Retina (tissue), 1 donor: ENCODE data around the gene DAD1.
"Not testable (repeated sequence)": the region's sequence is repeated elsewhere in the genome, so short reads cannot be mapped to it uniquely, and the experiment has no call there.

Source experiments
- DNase-seq: peaks from one replicate; pipeline ENCODE4 v3.0.0-alpha.2; 2016

The DAD1 gene

DNA sequence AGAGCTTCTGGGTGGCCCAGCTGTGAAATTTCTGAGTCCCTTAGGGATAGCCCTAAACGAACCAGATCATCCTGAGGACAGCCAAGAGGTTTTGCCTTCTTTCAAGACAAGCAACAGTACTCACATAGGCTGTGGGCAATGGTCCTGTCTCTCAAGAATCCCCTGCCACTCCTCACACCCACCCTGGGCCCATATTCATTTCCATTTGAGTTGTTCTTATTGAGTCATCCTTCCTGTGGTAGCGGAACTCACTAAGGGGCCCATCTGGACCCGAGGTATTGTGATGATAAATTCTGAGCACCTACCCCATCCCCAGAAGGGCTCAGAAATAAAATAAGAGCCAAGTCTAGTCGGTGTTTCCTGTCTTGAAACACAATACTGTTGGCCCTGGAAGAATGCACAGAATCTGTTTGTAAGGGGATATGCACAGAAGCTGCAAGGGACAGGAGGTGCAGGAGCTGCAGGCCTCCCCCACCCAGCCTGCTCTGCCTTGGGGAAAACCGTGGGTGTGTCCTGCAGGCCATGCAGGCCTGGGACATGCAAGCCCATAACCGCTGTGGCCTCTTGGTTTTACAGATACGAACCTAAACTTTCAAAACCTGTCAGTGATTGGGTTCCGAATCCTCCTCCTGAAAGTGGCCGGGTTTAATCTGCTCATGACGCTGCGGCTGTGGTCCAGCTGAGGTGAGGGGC lies 38.9 kb downstream of the DAD1 start:
- DNase-seq = no peak

DNA sequence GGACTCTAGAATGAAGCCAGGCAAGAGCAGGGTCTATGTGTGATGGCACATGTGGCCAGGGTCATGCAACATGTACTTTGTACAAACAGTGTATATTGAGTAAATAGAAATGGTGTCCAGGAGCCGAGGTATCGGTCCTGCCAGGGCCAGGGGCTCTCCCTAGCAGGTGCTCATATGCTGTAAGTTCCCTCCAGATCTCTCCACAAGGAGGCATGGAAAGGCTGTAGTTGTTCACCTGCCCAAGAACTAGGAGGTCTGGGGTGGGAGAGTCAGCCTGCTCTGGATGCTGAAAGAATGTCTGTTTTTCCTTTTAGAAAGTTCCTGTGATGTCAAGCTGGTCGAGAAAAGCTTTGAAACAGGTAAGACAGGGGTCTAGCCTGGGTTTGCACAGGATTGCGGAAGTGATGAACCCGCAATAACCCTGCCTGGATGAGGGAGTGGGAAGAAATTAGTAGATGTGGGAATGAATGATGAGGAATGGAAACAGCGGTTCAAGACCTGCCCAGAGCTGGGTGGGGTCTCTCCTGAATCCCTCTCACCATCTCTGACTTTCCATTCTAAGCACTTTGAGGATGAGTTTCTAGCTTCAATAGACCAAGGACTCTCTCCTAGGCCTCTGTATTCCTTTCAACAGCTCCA lies 39.6 kb downstream of the DAD1 start:
- DNase-seq = no peak

DNA sequence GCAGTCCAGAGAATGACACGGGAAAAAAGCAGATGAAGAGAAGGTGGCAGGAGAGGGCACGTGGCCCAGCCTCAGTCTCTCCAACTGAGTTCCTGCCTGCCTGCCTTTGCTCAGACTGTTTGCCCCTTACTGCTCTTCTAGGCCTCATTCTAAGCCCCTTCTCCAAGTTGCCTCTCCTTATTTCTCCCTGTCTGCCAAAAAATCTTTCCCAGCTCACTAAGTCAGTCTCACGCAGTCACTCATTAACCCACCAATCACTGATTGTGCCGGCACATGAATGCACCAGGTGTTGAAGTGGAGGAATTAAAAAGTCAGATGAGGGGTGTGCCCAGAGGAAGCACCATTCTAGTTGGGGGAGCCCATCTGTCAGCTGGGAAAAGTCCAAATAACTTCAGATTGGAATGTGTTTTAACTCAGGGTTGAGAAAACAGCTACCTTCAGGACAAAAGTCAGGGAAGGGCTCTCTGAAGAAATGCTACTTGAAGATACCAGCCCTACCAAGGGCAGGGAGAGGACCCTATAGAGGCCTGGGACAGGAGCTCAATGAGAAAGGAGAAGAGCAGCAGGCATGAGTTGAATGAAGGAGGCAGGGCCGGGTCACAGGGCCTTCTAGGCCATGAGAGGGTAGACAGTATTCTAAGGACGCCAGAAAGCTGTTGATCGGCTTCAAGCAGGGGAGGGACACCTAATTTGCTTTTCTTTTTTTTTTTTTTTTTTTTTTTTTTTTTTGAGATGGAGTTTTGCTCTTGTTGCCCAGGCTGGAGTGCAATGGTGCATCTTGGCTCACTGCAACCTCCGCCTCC lies 40.9 kb downstream of the DAD1 start:
- no peak for DNase-seq

DNA sequence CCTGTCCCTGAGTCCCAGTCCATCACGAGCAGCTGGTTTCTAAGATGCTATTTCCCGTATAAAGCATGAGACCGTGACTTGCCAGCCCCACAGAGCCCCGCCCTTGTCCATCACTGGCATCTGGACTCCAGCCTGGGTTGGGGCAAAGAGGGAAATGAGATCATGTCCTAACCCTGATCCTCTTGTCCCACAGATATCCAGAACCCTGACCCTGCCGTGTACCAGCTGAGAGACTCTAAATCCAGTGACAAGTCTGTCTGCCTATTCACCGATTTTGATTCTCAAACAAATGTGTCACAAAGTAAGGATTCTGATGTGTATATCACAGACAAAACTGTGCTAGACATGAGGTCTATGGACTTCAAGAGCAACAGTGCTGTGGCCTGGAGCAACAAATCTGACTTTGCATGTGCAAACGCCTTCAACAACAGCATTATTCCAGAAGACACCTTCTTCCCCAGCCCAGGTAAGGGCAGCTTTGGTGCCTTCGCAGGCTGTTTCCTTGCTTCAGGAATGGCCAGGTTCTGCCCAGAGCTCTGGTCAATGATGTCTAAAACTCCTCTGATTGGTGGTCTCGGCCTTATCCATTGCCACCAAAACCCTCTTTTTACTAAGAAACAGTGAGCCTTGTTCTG lies 41.6 kb downstream of the DAD1 start:
- DNase-seq = no peak

DNA sequence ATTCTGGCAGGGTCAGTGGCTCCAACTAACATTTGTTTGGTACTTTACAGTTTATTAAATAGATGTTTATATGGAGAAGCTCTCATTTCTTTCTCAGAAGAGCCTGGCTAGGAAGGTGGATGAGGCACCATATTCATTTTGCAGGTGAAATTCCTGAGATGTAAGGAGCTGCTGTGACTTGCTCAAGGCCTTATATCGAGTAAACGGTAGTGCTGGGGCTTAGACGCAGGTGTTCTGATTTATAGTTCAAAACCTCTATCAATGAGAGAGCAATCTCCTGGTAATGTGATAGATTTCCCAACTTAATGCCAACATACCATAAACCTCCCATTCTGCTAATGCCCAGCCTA lies 42.3 kb downstream of the DAD1 start:
- DNase-seq = no peak

DNA sequence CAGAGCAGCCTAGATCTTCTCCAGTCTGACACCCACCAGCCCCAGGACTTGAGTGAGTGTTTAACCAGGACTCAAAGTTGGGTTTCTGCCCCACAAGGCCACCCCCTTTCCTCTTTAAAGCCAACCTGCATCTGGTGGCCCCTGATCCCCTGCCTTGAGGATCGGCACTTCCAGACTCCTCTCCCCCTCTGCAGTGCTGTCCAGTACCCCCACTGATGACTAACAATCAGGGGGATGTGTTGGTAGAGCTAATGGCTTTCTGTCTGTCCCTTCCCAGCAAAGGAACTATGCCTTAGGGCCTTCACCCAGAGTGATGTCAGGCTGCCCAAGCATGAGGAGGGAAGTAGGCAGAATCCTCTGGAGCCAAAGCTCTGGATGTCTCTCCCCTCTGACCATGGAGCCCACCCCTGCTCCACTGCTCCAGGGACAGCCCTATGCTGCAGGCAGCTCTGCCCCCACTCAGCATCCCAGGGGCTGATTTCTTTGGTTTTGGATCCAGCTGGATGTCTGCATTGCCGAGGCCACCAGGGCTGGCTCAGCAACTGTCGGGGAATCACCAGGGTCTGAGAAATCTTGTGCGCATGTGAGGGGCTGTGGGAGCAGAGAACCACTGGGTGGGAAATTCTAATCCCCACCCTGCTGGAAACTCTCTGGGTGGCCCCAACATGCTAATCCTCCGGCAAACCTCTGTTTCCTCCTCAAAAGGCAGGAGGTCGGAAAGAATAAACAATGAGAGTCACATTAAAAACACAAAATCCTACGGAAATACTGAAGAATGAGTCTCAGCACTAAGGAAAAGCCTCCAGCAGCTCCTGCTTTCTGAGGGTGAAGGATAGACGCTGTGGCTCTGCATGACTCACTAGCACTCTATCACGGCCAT lies 42.9 kb downstream of the DAD1 start:
- no peak for DNase-seq

DNA sequence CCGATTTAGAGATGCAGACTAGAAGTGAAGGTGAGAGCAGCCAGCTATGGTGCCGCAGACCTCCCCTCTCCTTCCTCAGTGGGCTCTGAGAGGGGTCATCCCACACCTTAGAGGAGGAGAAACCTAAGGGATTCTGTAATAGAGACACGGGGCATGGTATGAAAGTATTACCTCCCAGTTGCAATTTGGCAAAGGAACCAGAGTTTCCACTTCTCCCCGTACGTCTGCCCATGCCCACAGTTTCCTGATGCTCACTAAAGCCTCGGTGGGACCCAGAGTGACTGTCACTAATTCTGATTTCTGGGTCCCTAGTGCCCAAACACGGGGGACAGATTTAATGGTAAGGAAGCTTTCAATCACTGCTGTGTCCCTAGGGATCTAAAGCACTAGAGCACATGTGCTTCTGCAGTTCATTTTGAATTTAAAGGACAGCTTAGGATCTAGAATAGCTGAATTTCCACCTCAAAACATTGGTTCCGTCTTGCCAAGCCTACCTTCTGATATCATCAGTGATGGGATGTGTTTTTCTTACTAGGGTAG lies 44.1 kb downstream of the DAD1 start:
- no peak for DNase-seq

DNA sequence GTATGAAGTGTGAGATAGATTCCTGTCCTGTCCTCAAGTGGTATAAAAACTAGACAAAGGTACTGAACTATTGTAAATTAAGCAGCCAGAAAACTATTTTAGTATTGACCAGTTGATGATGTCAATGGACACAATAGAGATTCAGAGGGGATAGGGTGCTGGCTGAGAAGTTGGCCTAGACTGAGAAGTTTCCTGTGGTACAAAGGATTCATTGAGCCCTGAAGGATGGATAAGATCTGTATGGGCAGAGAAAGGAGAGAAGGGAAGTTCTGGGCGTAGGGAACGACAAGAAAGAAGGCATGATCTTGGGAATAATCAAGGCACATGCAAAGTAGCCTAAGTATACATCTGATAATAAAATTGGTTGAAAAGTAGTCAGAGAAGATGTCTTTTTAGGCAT lies 44.6 kb downstream of the DAD1 start:
- no peak for DNase-seq

DNA sequence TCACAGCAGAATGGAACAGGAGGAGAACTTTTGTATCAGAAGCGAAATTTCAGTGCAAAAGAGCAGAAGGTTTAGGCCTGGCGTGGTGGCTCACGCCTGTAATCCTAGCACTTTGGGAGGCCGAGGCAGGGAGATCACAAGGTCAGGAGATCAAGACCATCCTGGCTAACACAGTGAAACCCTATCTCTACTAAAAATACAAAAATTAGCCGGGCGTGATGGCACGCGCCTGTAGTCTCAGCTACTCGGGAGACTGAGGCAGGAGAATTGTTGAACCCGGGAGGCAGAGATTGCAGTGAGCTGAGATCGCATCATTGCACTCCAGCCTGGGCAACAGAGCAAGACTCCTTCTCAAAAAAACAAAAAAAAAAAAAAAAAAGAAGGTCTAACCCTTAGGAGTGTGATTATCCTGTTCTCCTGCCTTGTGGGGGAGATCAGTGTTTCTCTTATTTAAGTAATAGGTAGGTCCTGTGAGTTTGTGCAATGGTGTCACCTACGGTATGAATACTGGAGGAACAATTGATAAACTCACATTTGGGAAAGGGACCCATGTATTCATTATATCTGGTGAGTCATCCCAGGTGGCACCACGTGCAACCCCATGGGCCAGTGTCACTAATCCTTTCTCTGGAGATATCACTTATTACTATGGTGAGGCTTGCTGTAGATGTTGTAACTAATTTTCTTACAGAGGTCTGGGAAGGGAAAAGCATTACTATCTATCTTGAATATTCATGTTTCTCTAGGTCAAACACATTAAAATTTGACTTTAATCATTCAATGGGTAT lies 45.3 kb downstream of the DAD1 start:
- DNase-seq = not testable (repeated sequence)

DNA sequence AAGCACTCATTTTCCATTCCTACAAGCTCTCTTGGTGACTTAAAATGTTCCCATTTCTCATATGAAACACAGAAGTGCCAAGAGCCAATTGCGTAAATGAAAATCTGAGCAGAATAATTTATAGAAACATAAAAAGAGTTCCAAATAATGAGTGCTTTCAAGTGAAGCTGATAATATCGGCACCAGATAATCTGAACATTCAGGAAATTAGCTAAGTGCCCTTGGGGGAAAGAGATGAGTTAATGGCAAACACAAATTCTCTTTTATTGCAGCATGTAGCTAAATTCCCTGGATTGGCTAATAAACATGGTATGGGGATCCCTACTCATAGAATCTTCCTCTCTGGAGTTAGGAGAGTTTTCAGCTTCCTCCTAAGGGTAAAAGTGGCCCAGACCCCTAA lies 46.7 kb downstream of the DAD1 start:
- no peak for DNase-seq

DNA sequence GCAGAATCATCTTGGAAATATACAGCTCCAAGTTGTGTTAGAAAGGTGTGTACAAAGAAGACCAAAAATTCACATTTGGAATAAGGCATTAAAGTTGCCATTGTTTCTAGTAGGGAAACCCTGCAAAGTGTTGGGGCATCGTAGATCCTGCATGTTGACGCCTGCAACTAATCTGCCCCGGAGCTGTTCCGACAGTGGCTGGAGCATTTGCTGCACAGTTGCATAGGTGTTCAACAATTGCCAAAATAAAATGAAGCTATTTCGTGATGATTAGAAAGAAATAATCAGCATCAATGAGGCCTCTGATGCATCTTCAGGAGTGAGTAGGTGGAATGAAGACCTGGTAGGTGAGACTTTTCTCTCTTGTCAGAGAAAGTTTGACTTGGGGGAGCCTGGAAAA lies 47.3 kb downstream of the DAD1 start:
- no peak for DNase-seq

DNA sequence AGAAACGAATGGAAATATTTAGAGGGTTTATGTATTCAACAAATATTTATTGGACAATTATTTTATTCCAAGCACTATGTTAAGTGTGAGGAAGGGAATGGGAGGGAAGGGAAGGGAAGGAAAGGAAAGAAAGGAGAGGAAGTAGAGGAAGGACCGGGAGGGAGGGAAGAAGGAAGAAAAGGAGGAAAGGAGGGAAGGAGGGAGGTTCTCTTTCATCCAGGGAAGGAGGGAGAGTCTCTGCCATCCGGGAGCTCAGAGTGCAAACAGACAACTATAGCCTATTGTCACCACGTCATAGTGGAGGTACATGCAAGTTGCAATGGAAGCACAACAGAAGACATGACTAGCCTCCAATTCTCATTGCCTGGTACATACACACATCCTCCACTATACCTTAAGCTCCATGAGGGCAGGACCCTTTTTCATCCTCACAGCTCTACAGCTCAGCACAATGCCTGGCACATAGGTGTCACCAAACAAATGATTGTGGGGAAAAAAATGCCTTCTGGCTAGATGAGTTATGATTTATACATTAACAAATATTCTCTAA lies 48.1 kb downstream of the DAD1 start:
- DNase-seq = no peak

DNA sequence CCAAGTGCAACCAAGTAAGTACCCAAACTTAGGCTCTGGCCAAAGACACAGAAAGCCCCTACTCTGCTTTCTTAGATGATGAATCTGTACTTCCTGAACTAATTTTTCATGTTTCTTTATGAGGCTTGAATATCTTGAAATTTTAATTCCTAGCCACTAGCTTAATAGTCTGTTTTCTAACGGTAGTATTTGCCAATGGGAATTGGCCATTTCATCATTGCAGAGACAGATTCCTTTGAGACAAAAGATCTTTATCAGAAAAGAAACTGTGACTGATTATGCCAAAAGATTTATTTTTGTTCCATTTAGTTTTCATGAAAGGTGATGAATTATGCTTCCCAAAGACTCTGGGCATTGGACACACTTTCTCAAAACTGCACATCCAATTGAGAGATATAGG lies 48.7 kb downstream of the DAD1 start:
- DNase-seq = no peak

DNA sequence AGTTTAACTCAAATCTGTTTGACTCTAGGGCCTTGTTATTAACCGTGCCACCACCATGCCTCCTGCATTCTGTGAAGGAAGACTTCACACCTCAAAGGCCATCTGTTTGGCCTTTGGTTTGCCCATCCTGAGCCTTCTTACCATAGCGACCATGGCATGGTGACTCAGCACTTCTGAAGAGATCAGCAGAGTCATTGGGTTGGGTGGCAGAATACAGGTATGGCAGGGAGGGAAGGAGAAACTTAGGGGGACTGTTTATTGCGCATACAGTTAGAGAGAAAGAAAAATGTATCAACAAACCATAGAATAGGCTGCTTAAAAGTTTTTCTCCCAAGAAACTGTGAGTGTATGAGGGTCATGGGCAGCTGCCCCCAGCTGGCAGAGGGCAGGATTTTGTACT lies 49.2 kb downstream of the DAD1 start:
- no peak for DNase-seq

DNA sequence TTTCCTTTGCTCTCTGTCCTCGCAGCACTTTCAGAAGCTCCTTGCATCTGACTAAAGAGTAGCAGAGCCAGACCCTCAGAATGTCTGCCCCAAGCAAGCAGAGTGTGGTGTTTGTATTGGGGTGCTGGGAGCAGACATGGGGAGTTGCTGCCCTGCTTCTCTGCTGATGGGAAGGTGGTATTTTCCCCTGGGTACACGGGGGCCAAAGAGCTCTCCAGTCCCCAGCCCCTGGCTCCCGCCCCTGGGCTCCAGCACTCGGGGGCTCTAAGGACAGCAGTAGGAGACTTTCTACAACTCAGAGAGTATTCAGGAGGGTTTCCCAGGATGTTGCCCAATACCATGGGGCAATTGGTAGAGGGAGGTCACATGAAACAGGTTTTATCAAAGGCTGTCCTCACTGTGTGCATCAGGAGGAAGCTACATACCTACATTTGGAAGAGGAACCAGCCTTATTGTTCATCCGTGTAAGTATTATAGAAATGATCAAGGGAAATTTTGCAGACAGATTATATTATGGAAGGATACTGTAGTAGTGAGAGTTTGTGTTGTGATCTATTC lies 50.3 kb downstream of the DAD1 start:
- DNase-seq = no peak

DNA sequence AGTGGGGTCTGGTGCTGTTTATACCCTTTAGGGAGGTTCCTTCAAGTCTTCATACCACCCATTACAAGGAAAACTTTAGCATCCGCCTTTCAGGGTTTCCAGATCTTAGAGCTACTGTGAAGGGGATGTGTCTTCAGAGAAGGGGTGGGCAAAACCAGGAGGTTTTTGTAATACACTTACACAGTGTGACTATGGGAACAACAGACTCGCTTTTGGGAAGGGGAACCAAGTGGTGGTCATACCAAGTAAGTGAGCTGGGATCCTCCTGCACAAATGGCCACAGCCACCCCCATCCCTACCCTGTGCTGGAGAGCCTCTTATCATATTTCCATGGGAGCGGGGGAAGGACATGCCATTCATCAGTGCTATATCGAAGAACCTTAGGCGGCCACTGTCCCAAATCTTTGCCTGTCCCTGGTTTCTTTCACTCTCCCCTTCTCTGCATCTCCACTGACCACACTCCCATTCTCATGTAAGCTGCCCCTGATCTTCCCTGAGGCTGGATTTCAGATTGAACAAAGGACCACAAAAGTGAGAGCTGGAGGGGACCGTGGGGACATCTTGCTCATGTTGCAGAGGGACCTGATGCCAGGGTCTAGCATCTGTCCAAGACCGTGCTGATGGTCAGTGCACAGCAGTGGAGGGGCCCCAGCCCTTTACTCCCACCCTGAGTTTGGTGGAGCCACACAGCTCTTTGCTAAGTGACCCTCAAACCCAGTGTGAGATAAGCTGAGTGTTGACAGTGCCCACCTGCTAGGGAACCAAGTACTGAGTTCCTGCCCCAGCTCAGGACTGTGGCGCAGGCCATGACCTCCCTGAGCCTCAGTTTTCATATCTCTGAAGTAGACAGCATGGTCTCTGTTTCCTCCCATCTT lies 51.4 kb downstream of the DAD1 start:
- DNase-seq = no peak

DNA sequence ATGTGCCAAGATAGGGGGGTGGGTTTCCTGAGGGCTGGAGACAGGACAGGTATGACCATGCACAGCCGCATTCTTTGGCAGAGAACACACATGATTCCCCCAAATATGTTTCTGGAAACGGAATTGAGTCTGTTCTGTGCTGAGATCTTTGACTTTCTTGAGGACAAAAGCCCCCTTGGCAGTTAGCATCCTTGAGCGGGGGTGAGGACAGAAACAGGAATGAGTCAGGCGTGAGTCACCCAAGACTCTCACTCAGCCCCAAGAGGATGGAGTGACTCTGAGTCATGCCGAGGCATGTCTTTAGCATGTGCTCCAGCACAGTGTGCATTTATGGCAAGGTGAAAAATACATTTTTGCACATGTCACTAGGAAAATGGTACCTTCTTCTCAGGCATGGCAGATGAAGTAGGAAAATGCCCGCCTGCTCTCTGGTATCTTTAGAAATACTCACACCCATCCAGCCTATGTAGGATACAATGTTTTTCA lies 52.1 kb downstream of the DAD1 start:
- no peak for DNase-seq

DNA sequence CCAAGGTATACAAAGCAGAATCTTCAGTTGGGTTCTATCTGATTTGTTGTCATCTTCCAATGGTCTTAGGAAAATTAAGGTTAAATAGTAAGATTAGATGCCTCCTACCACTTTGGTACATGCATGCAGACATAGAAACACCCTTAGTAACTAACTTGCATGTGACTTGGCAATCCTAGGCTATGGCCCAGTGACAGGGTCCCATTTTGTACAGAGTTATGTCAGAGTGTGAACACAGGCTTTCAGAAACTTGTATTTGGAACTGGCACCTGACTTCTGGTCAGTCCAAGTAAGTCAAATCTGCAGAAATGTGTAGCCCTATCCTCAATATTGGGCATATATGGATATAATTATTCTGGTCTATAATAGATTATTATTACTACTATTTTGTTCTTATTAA lies 53.1 kb downstream of the DAD1 start:
- DNase-seq = no peak

DNA sequence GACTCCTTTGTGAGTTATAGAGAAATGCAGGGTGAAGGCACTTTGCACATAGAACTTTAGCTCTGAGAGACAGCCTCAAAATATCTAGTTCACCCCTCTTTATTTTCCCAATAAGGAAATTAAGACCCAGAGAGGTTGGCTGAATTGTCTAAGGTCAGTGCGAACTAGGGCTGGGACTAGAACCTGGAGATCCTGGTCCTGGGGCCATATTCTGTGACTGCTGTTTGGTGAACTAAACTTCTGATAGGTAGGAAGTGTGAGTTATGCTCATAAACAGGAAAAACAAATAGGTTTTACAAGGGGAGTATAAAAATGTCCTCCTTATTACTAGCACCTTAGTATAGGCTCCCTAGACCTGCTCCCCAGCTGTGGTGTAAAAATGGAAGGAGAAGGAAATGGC lies 53.9 kb downstream of the DAD1 start:
- DNase-seq = no peak

DNA sequence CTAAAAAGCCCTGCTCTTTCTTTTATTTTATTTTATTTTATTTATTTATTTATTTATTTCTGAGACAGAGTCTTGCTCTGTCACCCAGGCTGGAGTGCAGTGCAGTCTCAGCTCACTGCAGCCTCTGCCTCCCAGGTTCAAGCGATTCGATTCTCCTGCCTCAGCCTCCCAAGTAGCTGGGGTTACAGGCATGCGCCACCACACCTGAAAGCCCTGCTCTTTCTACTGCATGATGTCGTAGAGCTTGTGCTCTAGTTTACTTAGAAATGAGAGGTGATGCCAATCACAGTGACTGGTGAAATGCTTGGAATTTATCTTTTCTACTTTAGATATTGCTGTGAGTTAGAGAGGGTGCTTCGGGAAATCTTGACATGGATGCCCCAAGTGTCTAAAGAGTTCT lies 54.5 kb downstream of the DAD1 start:
- no peak for DNase-seq
